Activated CD4-positive, CD25-positive, alpha-beta regulatory T cell treated with anti-CD3 and anti-CD28 coated beads, Interleukin-2, amount 50 U/mL, for 24 hours (primary cell): ENCODE data around the gene SPTBN2.

Experiments used
- ATAC-seq, 2 donors: fragments of 150-1000 bp; cut with Tn5 transposase; one replicate each; pipeline ENCODE4 v1.10.0; 2021; ENCODE audit warnings: mild to moderate bottlenecking in 1 of 2, moderate library complexity in 1 of 2

Gene SPTBN2

GRCh38 chr11:66701432-66702240 lies 27.4 kb downstream of the SPTBN2 start:
- ATAC-seq = no peak

- no peak for ATAC-seq
Observed at GRCh38 chr11:66700742-66701141, 28.3 kb downstream of the SPTBN2 start.

- no peak for ATAC-seq
Observed at GRCh38 chr11:66700337-66700736, 28.7 kb downstream of the SPTBN2 start.

GRCh38 chr11:66698491-66698890 lies 30.5 kb downstream of the SPTBN2 start:
- no peak for ATAC-seq

GRCh38 chr11:66697988-66698387 lies 31.0 kb downstream of the SPTBN2 start:
- ATAC-seq = no peak

GRCh38 chr11:66696146-66696545 lies 32.9 kb downstream of the SPTBN2 start:
- ATAC-seq = no peak

- ATAC-seq = peak; percentile 74 to 86
Observed at GRCh38 chr11:66694732-66695207, 34.2 kb downstream of the SPTBN2 start.

- ATAC-seq = no peak
Observed at GRCh38 chr11:66694056-66694410, 35.0 kb downstream of the SPTBN2 start.

- ATAC-seq = no peak
Observed at GRCh38 chr11:66693356-66694055, 35.5 kb downstream of the SPTBN2 start.

- no peak for ATAC-seq
Observed at GRCh38 chr11:66692871-66693331, 36.1 kb downstream of the SPTBN2 start.

- ATAC-seq = no peak
Observed at GRCh38 chr11:66692446-66692845, 36.6 kb downstream of the SPTBN2 start.

- ATAC-seq = no peak
Observed at GRCh38 chr11:66691311-66691980, 37.6 kb downstream of the SPTBN2 start.

GRCh38 chr11:66689661-66690590 lies 39.1 kb downstream of the SPTBN2 start:
- ATAC-seq = no peak

GRCh38 chr11:66688561-66689534 lies 40.2 kb downstream of the SPTBN2 start:
- no peak for ATAC-seq

GRCh38 chr11:66687831-66688281 lies 41.2 kb downstream of the SPTBN2 start:
- no peak for ATAC-seq

GRCh38 chr11:66686801-66687750 lies 41.9 kb downstream of the SPTBN2 start:
- ATAC-seq = no peak

GRCh38 chr11:66686100-66686785 lies 42.8 kb downstream of the SPTBN2 start:
- no peak for ATAC-seq

GRCh38 chr11:66685276-66686099 lies 43.5 kb downstream of the SPTBN2 start:
- ATAC-seq = no peak
